ENCODE measurements around the gene DHCR24. TPM values are rescaled to one million over a fixed set of nuclear protein-coding genes. Genes with fewer than 3 reads are reported as not detected.

DHCR24 gene
- total and polyA plus RNA-seq, 2 donors (not counting 1 experiment from before 2014, with no cell fraction given), result 5.2 to 13.3 TPM

DNA sequence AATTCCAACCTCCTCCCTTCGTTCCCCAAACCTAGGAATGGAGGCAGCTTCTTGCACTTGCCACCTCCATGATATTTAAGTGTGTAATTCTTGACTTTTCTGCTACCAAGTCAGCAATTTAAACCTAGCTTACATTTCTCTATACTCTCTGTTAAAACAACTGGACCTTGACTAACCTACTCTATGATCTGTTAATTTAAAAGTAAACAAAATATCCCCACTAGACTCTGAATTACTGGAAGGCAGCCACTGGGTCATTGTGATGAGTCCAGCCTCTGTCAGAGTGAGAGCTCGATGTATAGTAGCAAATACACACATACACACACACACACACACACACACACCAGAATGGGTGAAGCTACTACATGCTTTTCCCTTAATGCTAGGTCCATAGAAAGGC, 40.0 kb upstream of the DHCR24 start:
- no peak overlapping the region for H3K27ac ChIP-seq (ENCODE audit: low read length in 2 of 2)
- no peak for DNase-seq
- no peak for ATAC-seq (ENCODE audit: low read depth)
- no peaks in the 10 kb centered on the region for H3K4me1 Mint-ChIP-seq
- no peaks in the 10 kb centered on the region for H3K9me3 Mint-ChIP-seq (ENCODE audit: insufficient read depth)
- ChIA-PET POLR2A (no interaction called here), CTCF (interaction anchor here (1.2 to 1.5 kb wide), 2 partner anchors 14 to 18 kb away, joined by 3 to 5 read pairs; no protein-coding TSS in a partner anchor)
- no peak overlapping the region for H3K4me3 ChIP-seq (ENCODE audit: control extremely low read depth in 1 of 5, extremely low read depth in 1 of 5, insufficient read depth in 1 of 5, low read depth in 2 of 5, low read length in 4 of 5)
- H3K9ac ChIP-seq (ENCODE audit: low read length), result no peak overlapping the region
- intact Hi-C loops (cut with micrococcal nuclease), result no loop called here
- H4K20me1 ChIP-seq (ENCODE audit: control insufficient read depth, insufficient read depth, low read length, poor library complexity, severe bottlenecking), result no peaks in the 10 kb centered on the region
- no peak overlapping the region for H3K4me2 ChIP-seq (replicated peaks; ENCODE audit: low read depth, low read length, poor library complexity, severe bottlenecking)
- H3K27me3 ChIP-seq (replicated peaks in 1 of 4; ENCODE audit: control extremely low read depth in 1 of 4, control insufficient read depth in 3 of 4, insufficient read depth in 4 of 4, low read length in 3 of 4), result peaks cover 0 to 5% (median 0%) of the 10 kb centered on the region in 4 experiments
- no peaks in the 10 kb centered on the region for H3K36me3 ChIP-seq (replicated peaks in 1 of 2; ENCODE audit: control extremely low read depth in 1 of 2, control insufficient read depth in 1 of 2, extremely low read depth in 1 of 2, insufficient read depth in 2 of 2, low read length in 1 of 2)
- WGBS (ENCODE audit: insufficient coverage), result no CpG with 5 or more reads among the region's 2 CpGs
- H3K27me3 Mint-ChIP-seq, result peaks cover 23% of the 10 kb centered on the region
- TF ChIP-seq EZH2 (IDR thresholded peaks at IDR 0.05; ENCODE audit: borderline replicate concordance, insufficient read depth, low read depth, low read length, poor library complexity, severe bottlenecking), result no peak
- TF ChIP-seq, protein P1, sequence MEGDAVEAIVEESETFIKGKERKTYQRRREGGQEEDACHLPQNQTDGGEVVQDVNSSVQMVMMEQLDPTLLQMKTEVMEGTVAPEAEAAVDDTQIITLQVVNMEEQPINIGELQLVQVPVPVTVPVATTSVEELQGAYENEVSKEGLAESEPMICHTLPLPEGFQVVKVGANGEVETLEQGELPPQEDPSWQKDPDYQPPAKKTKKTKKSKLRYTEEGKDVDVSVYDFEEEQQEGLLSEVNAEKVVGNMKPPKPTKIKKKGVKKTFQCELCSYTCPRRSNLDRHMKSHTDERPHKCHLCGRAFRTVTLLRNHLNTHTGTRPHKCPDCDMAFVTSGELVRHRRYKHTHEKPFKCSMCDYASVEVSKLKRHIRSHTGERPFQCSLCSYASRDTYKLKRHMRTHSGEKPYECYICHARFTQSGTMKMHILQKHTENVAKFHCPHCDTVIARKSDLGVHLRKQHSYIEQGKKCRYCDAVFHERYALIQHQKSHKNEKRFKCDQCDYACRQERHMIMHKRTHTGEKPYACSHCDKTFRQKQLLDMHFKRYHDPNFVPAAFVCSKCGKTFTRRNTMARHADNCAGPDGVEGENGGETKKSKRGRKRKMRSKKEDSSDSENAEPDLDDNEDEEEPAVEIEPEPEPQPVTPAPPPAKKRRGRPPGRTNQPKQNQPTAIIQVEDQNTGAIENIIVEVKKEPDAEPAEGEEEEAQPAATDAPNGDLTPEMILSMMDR (IDR thresholded peaks at IDR 0.05), result no peak
- no peaks in the 10 kb centered on the region for H3K79me2 ChIP-seq (ENCODE audit: control insufficient read depth, insufficient read depth, low read length)
- H2AFZ ChIP-seq (ENCODE audit: insufficient read depth, low read depth, low read length, poor library complexity, severe bottlenecking), result no peak overlapping the region
- H3K4me1 ChIP-seq (ENCODE audit: control insufficient read depth in 2 of 2, insufficient read depth in 2 of 2, low read length in 2 of 2), result no peaks in the 10 kb centered on the region
- no peak overlapping the region for H3K4me3 Mint-ChIP-seq
- H3K9me3 ChIP-seq (ENCODE audit: control extremely low read depth in 1 of 3, control insufficient read depth in 2 of 3, insufficient read depth in 1 of 3, low read length in 2 of 3), result no peaks in the 10 kb centered on the region
- H3K27ac Mint-ChIP-seq, result no peak overlapping the region

GRCh38 chr1:54922921-54923421, 36.0 kb upstream of the DHCR24 start:
- Histone ChIP-seq H3K4me1 (ENCODE audit: control insufficient read depth in 2 of 2, insufficient read depth in 2 of 2, low read length in 2 of 2) (no peaks in the 10 kb centered on the region), H3K4me3 (ENCODE audit: control extremely low read depth in 1 of 5, extremely low read depth in 1 of 5, insufficient read depth in 1 of 5, low read depth in 2 of 5, low read length in 4 of 5) (no peak overlapping the region), H2AFZ (ENCODE audit: insufficient read depth, low read depth, low read length, poor library complexity, severe bottlenecking) (no peak overlapping the region), H3K27ac (ENCODE audit: low read length in 2 of 2) (no peak overlapping the region), H3K27me3 (replicated peaks in 1 of 4; ENCODE audit: control extremely low read depth in 1 of 4, control insufficient read depth in 3 of 4, insufficient read depth in 4 of 4, low read length in 3 of 4) (peaks cover 0 to 5% (median 0%) of the 10 kb centered on the region in 4 experiments), H3K9me3 (ENCODE audit: control extremely low read depth in 1 of 3, control insufficient read depth in 2 of 3, insufficient read depth in 1 of 3, low read length in 2 of 3) (no peaks in the 10 kb centered on the region), H3K9ac (ENCODE audit: low read length) (no peak overlapping the region), H3K79me2 (ENCODE audit: control insufficient read depth, insufficient read depth, low read length) (no peaks in the 10 kb centered on the region), H4K20me1 (ENCODE audit: control insufficient read depth, insufficient read depth, low read length, poor library complexity, severe bottlenecking) (no peaks in the 10 kb centered on the region), H3K36me3 (replicated peaks in 1 of 2; ENCODE audit: control extremely low read depth in 1 of 2, control insufficient read depth in 1 of 2, extremely low read depth in 1 of 2, insufficient read depth in 2 of 2, low read length in 1 of 2) (no peaks in the 10 kb centered on the region), H3K4me2 (replicated peaks; ENCODE audit: low read depth, low read length, poor library complexity, severe bottlenecking) (no peak overlapping the region)
- Mint-ChIP-seq H3K27me3 (peaks cover 26% of the 10 kb centered on the region), H3K9me3 (ENCODE audit: insufficient read depth) (no peaks in the 10 kb centered on the region), H3K4me1 (no peaks in the 10 kb centered on the region), H3K27ac (no peak overlapping the region), H3K4me3 (no peak overlapping the region)
- intact Hi-C loops (cut with micrococcal nuclease), result no loop called here
- TF ChIP-seq, protein P1 (IDR thresholded peaks at IDR 0.05), result no peak
- no peak for TF ChIP-seq EZH2 (IDR thresholded peaks at IDR 0.05; ENCODE audit: borderline replicate concordance, insufficient read depth, low read depth, low read length, poor library complexity, severe bottlenecking)
- no peak for DNase-seq
- ATAC-seq (ENCODE audit: low read depth), result no peak
- CTCF ChIA-PET, result interaction anchor here (2.1 kb wide), 1 partner anchor 22 kb away, joined by 7 read pairs; no protein-coding TSS in a partner anchor
- 83% methylated on average over 2 of the region's 2 CpGs for WGBS (ENCODE audit: insufficient coverage)
- POLR2A ChIA-PET, result no interaction called here
